HepG2 (cell line): Measurements from ENCODE around the gene PLEKHA8. TPM values are rescaled to one million over a fixed set of nuclear protein-coding genes. Genes with fewer than 3 reads are reported as not detected.
A peak's percentile ranks its signal among the peaks of the same experiment; 100 is the strongest.

Source experiments
- ATAC-seq: fragments of 200-7000 bp; cut with Tn5 transposase; 3 replicates; pipeline ENCODE4 v1.9.1; 2020; ENCODE audit warnings: mild to moderate bottlenecking, moderate library complexity
- BruUV-seq: library from RNA; stranded (reverse); fragments of 400-500 nt; replicated peaks from 2 replicates; lab custom pipeline; 2021; lab: Mats Ljungman, UMichigan
- CTCF ChIA-PET: fragments of 300-600 bp; formaldehyde crosslinking; extraction: SDS; loops from one replicate; lab custom pipeline; 2021; ENCODE audit warnings: low total read pairs, inconsistent platforms, low intra/inter-chr PET ratio; lab: Yijun Ruan, JAX
- POLR2A ChIA-PET: fragments of 350-600 bp; sonication (Branson Sonifier 250); formaldehyde crosslinking; loops from one replicate; lab custom pipeline; 2020; ENCODE audit warnings: antibody characterized with exemption, inconsistent platforms; lab: Yijun Ruan, JAX
- DNase-seq: peaks from one replicate; pipeline ENCODE4 v3.0.0-alpha.2; 2015; ENCODE audit warnings: low spot score
- FAIRE-seq: peaks from 3 replicates; lab custom pipeline; 2011; peaks lifted over from hg19 to GRCh38; lab: Jason Lieb, UNC
- H2AFZ ChIP-seq: one replicate; pipeline ENCODE4 v1.6.1; 2011; ENCODE audit warnings: low read length, inconsistent platforms
- H3K27ac ChIP-seq: fragments of 300-600 bp; 3 replicates; pipeline ENCODE4 v1.8.0; 2011; ENCODE audit warnings: mixed run types, mild to moderate bottlenecking, mixed read lengths, low read length, inconsistent platforms; ENCODE audit not compliant: insufficient read depth; ENCODE audit errors: extremely low read length
- H3K27me3 ChIP-seq, 2 experiments: fragments of 200-600 bp in 1 of 2; 2 replicates in 1 of 2; 3 replicates in 1 of 2; pipeline versions ENCODE4 v1.6.0 to v1.8.0; 2011; ENCODE audit warnings: low read length in 2 of 2, mild to moderate bottlenecking in 2 of 2, moderate library complexity in 2 of 2, inconsistent platforms in 1 of 2; ENCODE audit not compliant: insufficient read depth in 2 of 2, control insufficient read depth in 1 of 2
- H3K36me3 ChIP-seq, 2 experiments: fragments of 200-600 bp in 1 of 2; replicated peaks in 1 of 2; 2 replicates in 1 of 2; 3 replicates in 1 of 2; pipeline versions ENCODE4 v1.5.1 to v1.8.0; 2011; ENCODE audit warnings: low read length in 2 of 2, inconsistent platforms in 1 of 2; ENCODE audit not compliant: insufficient read depth in 2 of 2, control insufficient read depth in 1 of 2
- H3K4me1 ChIP-seq: 2 replicates; pipeline ENCODE4 v1.5.1; 2012; ENCODE audit warnings: low read length, inconsistent platforms; ENCODE audit not compliant: insufficient read depth
- H3K4me2 ChIP-seq: 2 replicates; pipeline ENCODE4 v1.6.0; 2011; ENCODE audit warnings: low read depth, low read length, inconsistent platforms
- H3K4me3 ChIP-seq, 3 experiments: fragments of 200-600 bp in 1 of 3; sonication (generic), shearing (Covaris generic) in 1 of 3; replicated peaks in 1 of 3; 2 replicates each; pipeline ENCODE4 v1.5.1; 2011 to 2016; ENCODE audit warnings: low read length in 3 of 3, inconsistent platforms in 2 of 3, low read depth in 2 of 3, mild to moderate bottlenecking in 2 of 3, control low read depth in 1 of 3, mixed read lengths in 1 of 3; ENCODE audit not compliant: insufficient read depth in 1 of 3
- H3K79me2 ChIP-seq: one replicate; pipeline ENCODE4 v1.6.1; 2011; ENCODE audit warnings: low read length, inconsistent platforms; ENCODE audit not compliant: insufficient read depth
- H3K9ac ChIP-seq: 2 replicates; pipeline ENCODE4 v1.6.0; 2011; ENCODE audit warnings: mild to moderate bottlenecking, low read depth, low read length, inconsistent platforms; ENCODE audit not compliant: insufficient read depth
- H3K9me3 ChIP-seq: 2 replicates; pipeline ENCODE4 v1.5.1; 2012; ENCODE audit warnings: mild to moderate bottlenecking, low read length
- H4K20me1 ChIP-seq: 2 replicates; pipeline ENCODE4 v1.6.0; 2011; ENCODE audit warnings: inconsistent platforms, mild to moderate bottlenecking, low read length, moderate library complexity; ENCODE audit not compliant: insufficient read depth
- ATF1 ChIP-seq: IDR thresholded peaks from 2 replicates; pipeline ENCODE4 v1.6.1; 2016; ENCODE audit warnings: mild to moderate bottlenecking, control low read depth
- CREB1 ChIP-seq, 2 experiments: fragments of 450-650 bp in 1 of 2; IDR thresholded peaks; 2 replicates each; pipeline ENCODE4 v1.6.1; 2016 to 2017; ENCODE audit warnings: control low read depth in 1 of 2, mild to moderate bottlenecking in 1 of 2, missing compliant biosample characterization in 1 of 2, missing genetic modification characterization in 1 of 2
- FOXP1 ChIP-seq, 2 experiments: fragments of 450-650 bp in 1 of 2; IDR thresholded peaks; 2 replicates each; pipeline ENCODE4 v1.6.1; 2017 to 2018; ENCODE audit warnings: antibody characterized with exemption in 1 of 2
- KLF6 ChIP-seq: IDR thresholded peaks from 2 replicates; pipeline ENCODE4 v1.8.0; 2016; ENCODE audit warnings: missing biosample characterization, missing genetic modification reagents
- NAIF1 ChIP-seq: sonication (generic); formaldehyde crosslinking; IDR thresholded peaks from 2 replicates; pipeline ENCODE4 v1.5.0; 2020; ENCODE audit warnings: mild to moderate bottlenecking, missing genetic modification reagents, borderline replicate concordance
- NFIC ChIP-seq: IDR thresholded peaks from 2 replicates; pipeline ENCODE4 v1.6.1; 2012; ENCODE audit warnings: mild to moderate bottlenecking, low read length, inconsistent platforms
- NR2F2 ChIP-seq: IDR thresholded peaks from 2 replicates; pipeline ENCODE4 v1.6.1; 2012; ENCODE audit warnings: low read depth, inconsistent platforms, borderline replicate concordance
- POLR2AphosphoS5 ChIP-seq: IDR thresholded peaks from 2 replicates; pipeline ENCODE4 v1.6.1; 2012; ENCODE audit warnings: low read depth, low read length
- SOX6 ChIP-seq, 2 experiments: fragments of 450-650 bp in 1 of 2; sonication (generic) in 1 of 2; formaldehyde crosslinking in 1 of 2; IDR thresholded peaks; 2 replicates each; pipeline versions ENCODE4 v1.4.0 to v1.6.1; 2017 to 2020; ENCODE audit warnings: antibody characterized with exemption in 1 of 2, mild to moderate bottlenecking in 1 of 2, missing genetic modification reagents in 1 of 2
- TBP ChIP-seq: sonication (generic); formaldehyde crosslinking; IDR thresholded peaks from 2 replicates; pipeline ENCODE4 v1.5.0; 2020; ENCODE audit warnings: missing genetic modification reagents
- XRCC5 ChIP-seq: fragments of 200-400 bp; formaldehyde crosslinking; optimal IDR thresholded peaks from 2 replicates; pipeline ENCODE3; 2017; ENCODE audit warnings: mild to moderate bottlenecking, low read length
- ZKSCAN5 ChIP-seq: sonication (generic); formaldehyde crosslinking; IDR thresholded peaks from 2 replicates; pipeline ENCODE4 v1.5.1; 2020; ENCODE audit warnings: mild to moderate bottlenecking, missing genetic modification reagents
- ZKSCAN8 ChIP-seq: IDR thresholded peaks from 2 replicates; pipeline ENCODE4 v1.6.1; 2016; ENCODE audit warnings: borderline replicate concordance, missing genetic modification reagents, missing compliant biosample characterization
- ZNF670 ChIP-seq: sonication (generic); formaldehyde crosslinking; IDR thresholded peaks from 2 replicates; pipeline ENCODE4 v1.8.0; 2022; ENCODE audit warnings: mild to moderate bottlenecking, missing genetic modification reagents, borderline replicate concordance
- ZNF781 ChIP-seq: sonication (generic); formaldehyde crosslinking; IDR thresholded peaks from 2 replicates; pipeline ENCODE4 v1.5.1; 2020; ENCODE audit warnings: borderline replicate concordance, mild to moderate bottlenecking, missing genetic modification reagents; ENCODE audit errors: not compliant biosample characterization
- ZSCAN30 ChIP-seq: sonication (generic); formaldehyde crosslinking; IDR thresholded peaks from 2 replicates; pipeline ENCODE4 v1.5.0; 2020; ENCODE audit warnings: mild to moderate bottlenecking, missing genetic modification reagents
- WGBS: methylation state at CpG from one replicate; pipeline ENCODE4 v1.1.6; 2017; ENCODE audit warnings: low lambda C conversion rate; 5-methylcytosine and 5-hydroxymethylcytosine counted together
- in situ Hi-C: cut with HindIII; loops from 2 replicates; pipeline ENCODE4 v1.10.0; 2017; ENCODE audit warnings: low pct_unique_long_range_greater_than_20kb; ENCODE audit not compliant: extremely low pct_ligation_motif_present
- intact Hi-C: fragments of 100-400 bp; cut with micrococcal nuclease; formaldehyde crosslinking; loops from one replicate; pipeline ENCODE4 v1.10.0; 2022; ENCODE audit not compliant: unreplicated experiment
- polyA plus RNA-seq, 8 experiments: library from polyadenylated mRNA; depleted of rRNA in 3 of 8; stranded (reverse) in 7 of 8; unstranded in 1 of 8; fragments of >200 nt; fragmentation: Illumina TruSeq in 4 of 8; extraction: Trizol in 4 of 8; gene quantifications; 2 replicates each; pipeline versions ENCODE4 v1.2.1 to v1.2.3, GENCODE V29; 2011 to 2016; ENCODE audit warnings: low read depth in 4 of 8, missing spikeins in 1 of 8, mixed read lengths in 1 of 8; ENCODE audit not compliant: insufficient read depth in 1 of 8
- total RNA-seq, 5 experiments: library from RNA; depleted of rRNA; stranded (reverse); fragments of >200 nt; fragmentation: Illumina TruSeq; extraction: Trizol; gene quantifications; 2 replicates each; pipeline ENCODE4 v1.2.3, GENCODE V29; 2016; ENCODE audit warnings: low read depth in 1 of 5
- TF ChIP-seq, protein P1 (sequence below): sonication (generic); formaldehyde crosslinking; IDR thresholded peaks from 2 replicates; pipeline ENCODE4 v1.5.1; 2020; ENCODE audit warnings: missing genetic modification reagents, mild to moderate bottlenecking, borderline replicate concordance
- TF ChIP-seq, protein P2 (sequence below): sonication (generic); formaldehyde crosslinking; IDR thresholded peaks from 2 replicates; pipeline ENCODE4 v1.5.1; 2020; ENCODE audit warnings: mild to moderate bottlenecking, missing genetic modification reagents, moderate library complexity

PLEKHA8 gene
- total and polyA plus RNA-seq, 2 of the 13 experiments (the other 11 are each of a cell fraction or from before 2014, with no cell fraction given), result 12.5 to 26.4 TPM

DNA sequence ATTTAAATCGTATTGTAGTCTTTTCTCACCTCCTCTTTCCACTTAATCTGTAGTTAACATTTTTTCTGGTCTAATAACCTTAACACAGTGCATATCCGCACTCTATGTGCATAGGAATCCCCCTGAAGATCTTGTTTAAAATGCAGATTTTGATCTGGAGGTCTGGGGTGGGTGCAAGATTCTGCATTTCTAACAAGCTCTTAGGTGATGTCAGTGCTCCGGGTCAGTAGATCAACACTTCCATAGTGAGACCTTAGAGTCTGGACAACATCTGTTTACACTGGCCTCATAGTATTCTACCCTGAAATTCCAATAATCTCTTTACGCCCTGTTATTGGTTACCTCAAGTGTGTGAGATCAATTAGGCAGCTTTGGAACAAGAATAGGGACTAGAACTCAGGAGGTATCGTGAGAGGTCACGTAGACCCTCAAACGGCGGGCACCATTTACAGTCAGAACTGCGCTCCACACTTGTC, 434 bp upstream of the PLEKHA8 start:
- no peaks in the 10 kb centered on the region; a peak in 1 of 5 replicates for H3K36me3 ChIP-seq
- in situ Hi-C loops (loop anchor here (5.0 kb wide), 1 partner anchor 40 kb away; the partner anchor contains the start of gene SCRN1), intact Hi-C loops (loop anchor here (1.0 to 2.0 kb wide), 2 partner anchors 35 to 39 kb away; no protein-coding TSS in a partner anchor)
- H4K20me1 ChIP-seq, result peaks cover 20% of the 10 kb centered on the region
- DNase-seq (no peak), FAIRE-seq (no peak), ATAC-seq (peak; percentile 37)
- ChIA-PET CTCF (no interaction called here), POLR2A (interaction anchor here (1.7 to 2.9 kb wide), 3 partner anchors 36 to 40 kb away, joined by 5 to 22 read pairs (median 10); partner anchors contain the start of gene SCRN1)
- no peaks in the 10 kb centered on the region for H3K9me3 ChIP-seq
- H3K4me2 ChIP-seq, result peak overlapping the region; percentile 91
- peak overlapping the region; percentile 88 for H2AFZ ChIP-seq
- peak overlapping the region; percentile 82 to 96 (median 95) for H3K4me3 ChIP-seq
- H3K9ac ChIP-seq, result peak overlapping the region; percentile 82
- H3K4me1 ChIP-seq, result peaks cover 61% of the 10 kb centered on the region
- no peaks in the 10 kb centered on the region; a peak in 1 of 5 replicates for H3K27me3 ChIP-seq
- no TSS peak for BruUV-seq
- WGBS, result 0% methylated on average over 6 of the region's 9 CpGs
- peak overlapping the region; percentile 89 for H3K27ac ChIP-seq
- peaks cover 77% of the 10 kb centered on the region for H3K79me2 ChIP-seq
- TF ChIP-seq SOX6 (IDR thresholded peaks at IDR 0.05) (no peak), SOX6 (CRISPR knock-in tag; IDR thresholded peaks at IDR 0.05) (peak; percentile 57), ATF1 (CRISPR knock-in tag) (peak; percentile 16; the same call in 1 of the 2 replicates), ZKSCAN8 (CRISPR knock-in tag) (0 out of 2 replicates have a peak, but pooled peaks have one; percentile 19), ZNF781 (CRISPR knock-in tag) (no peak), KLF6 (CRISPR knock-in tag) (no peak), NR2F2 (0 out of 2 replicates have a peak, but pooled peaks have one; percentile 14), ZSCAN30 (CRISPR knock-in tag) (0 out of 2 replicates have a peak, but pooled peaks have one; percentile 9), CREB1 (IDR thresholded peaks at IDR 0.05) (no peak), CREB1 (CRISPR knock-in tag; IDR thresholded peaks at IDR 0.05) (0 out of 2 replicates have a peak, but pooled peaks have one; percentile 39), POLR2AphosphoS5 (peak; percentile 92), NAIF1 (CRISPR knock-in tag) (peak; percentile 32; the same call in 1 of the 2 replicates), ZNF670 (CRISPR knock-in tag) (peak; percentile 13; the same call in 1 of the 2 replicates), FOXP1 (IDR thresholded peaks at IDR 0.05) (0 out of 2 replicates have a peak, but pooled peaks have one; percentile 7), FOXP1 (CRISPR knock-in tag; IDR thresholded peaks at IDR 0.05) (peak; percentile 22; the same call in 1 of the 2 replicates), NFIC (0 out of 2 replicates have a peak, but pooled peaks have one; percentile 47), TBP (CRISPR knock-in tag) (0 out of 2 replicates have a peak, but pooled peaks have one; percentile 7), XRCC5 (no peak), ZKSCAN5 (CRISPR knock-in tag) (peak; percentile 60; the same call in 1 of the 2 replicates)
- TF ChIP-seq, protein P1, sequence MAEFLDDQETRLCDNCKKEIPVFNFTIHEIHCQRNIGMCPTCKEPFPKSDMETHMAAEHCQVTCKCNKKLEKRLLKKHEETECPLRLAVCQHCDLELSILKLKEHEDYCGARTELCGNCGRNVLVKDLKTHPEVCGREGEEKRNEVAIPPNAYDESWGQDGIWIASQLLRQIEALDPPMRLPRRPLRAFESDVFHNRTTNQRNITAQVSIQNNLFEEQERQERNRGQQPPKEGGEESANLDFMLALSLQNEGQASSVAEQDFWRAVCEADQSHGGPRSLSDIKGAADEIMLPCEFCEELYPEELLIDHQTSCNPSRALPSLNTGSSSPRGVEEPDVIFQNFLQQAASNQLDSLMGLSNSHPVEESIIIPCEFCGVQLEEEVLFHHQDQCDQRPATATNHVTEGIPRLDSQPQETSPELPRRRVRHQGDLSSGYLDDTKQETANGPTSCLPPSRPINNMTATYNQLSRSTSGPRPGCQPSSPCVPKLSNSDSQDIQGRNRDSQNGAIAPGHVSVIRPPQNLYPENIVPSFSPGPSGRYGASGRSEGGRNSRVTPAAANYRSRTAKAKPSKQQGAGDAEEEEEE (CRISPR knock-in tag), result no peak
- TF ChIP-seq, protein P2, sequence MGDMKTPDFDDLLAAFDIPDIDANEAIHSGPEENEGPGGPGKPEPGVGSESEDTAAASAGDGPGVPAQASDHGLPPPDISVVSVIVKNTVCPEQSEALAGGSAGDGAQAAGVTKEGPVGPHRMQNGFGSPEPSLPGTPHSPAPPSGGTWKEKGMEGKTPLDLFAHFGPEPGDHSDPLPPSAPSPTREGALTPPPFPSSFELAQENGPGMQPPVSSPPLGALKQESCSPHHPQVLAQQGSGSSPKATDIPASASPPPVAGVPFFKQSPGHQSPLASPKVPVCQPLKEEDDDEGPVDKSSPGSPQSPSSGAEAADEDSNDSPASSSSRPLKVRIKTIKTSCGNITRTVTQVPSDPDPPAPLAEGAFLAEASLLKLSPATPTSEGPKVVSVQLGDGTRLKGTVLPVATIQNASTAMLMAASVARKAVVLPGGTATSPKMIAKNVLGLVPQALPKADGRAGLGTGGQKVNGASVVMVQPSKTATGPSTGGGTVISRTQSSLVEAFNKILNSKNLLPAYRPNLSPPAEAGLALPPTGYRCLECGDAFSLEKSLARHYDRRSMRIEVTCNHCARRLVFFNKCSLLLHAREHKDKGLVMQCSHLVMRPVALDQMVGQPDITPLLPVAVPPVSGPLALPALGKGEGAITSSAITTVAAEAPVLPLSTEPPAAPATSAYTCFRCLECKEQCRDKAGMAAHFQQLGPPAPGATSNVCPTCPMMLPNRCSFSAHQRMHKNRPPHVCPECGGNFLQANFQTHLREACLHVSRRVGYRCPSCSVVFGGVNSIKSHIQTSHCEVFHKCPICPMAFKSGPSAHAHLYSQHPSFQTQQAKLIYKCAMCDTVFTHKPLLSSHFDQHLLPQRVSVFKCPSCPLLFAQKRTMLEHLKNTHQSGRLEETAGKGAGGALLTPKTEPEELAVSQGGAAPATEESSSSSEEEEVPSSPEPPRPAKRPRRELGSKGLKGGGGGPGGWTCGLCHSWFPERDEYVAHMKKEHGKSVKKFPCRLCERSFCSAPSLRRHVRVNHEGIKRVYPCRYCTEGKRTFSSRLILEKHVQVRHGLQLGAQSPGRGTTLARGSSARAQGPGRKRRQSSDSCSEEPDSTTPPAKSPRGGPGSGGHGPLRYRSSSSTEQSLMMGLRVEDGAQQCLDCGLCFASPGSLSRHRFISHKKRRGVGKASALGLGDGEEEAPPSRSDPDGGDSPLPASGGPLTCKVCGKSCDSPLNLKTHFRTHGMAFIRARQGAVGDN (CRISPR knock-in tag), result no peak
